CD4-positive, alpha-beta T cell treated with Interleukin-17A for 4 hours (primary cell): ENCODE results near the gene APOB.

Source experiments
- DNase-seq: peaks from one replicate; pipeline ENCODE4 v3.0.0-alpha.2; 2020; ENCODE audit warnings: mixed read lengths

Gene APOB

DNA sequence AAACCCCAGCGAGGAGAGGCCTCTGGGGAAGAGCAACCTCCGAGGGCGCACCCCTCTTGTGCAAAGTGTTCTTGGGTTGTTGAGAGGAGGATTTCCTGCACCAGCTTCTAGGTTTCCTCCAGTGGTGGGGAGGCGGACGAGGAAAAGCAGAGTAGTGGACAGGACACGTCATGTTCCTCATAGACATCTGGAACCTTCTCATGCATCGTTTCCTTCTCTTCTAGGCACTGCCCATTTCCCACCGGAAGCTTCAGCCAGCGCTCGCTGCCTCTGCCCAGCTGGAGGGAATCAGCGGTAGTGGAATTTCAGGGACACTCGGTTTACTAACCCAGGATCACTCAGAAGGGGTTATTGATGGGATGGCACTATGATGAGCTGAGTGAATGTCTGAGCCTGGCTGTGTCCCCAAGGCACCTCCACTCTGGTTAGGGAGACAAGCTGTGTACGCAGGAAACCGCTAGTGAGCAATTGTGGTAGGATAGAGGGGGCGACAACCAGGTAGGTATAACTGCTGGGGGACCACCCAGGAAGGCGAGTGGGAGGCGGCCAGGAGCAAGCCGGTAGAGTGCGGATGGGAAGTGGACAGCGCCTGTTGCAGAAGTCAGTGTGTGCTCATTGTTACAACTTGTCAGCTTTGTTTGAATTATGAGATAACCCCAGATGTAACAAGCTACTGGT, 960 bp upstream of the APOB start:
- DNase-seq, result no peak

DNA sequence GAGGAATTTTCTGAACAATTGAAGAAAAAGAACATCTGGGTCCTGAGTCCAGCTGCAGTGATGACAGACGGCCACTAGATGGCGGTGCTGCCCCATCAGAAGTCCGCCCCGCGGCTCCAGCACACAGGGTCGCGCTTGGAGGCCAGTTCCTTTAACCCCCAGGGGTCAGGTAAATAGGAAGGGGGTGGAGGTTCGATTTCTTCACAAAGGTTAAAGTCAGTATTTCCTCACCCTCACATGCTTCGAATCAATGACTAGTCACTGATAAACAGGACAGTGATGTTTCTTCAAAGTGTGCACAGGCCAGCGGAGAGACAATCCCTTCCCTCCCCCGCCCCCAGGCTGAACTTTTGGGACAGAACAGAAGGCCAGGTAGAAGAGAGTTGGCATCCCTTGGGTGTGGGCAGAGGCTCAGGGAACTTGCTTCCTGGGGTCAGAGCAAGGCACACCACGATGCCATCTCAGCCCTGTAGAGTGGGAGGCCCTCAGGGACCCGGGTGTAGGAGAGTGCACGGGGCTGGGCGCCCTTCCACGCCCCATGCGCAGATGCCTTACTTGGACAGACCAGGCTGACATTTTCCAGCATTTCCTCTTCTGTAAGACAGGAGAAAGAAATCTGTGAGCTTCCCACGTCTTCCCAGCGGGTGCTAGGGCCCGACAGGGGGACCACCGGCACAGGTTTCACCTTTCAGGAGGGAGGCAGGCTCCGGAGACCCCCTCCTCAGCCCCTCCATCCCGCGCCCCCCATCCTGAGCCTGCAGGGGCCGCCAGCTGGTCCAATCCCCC, 722 bp downstream of the APOB start:
- peak; percentile 65 for DNase-seq

DNA sequence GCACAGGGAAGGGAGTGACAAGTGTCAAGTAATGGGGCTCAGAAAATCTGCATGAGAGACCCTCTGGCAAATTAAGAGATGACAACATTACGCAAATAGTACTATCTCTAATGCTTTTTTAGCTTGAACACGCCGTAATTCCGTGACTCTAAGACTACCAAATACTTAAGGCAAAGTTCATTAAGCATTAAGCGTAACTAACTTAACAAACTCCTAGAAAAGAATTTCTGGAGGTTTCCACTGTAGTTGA, 1.2 kb downstream of the APOB start:
- no peak for DNase-seq

DNA sequence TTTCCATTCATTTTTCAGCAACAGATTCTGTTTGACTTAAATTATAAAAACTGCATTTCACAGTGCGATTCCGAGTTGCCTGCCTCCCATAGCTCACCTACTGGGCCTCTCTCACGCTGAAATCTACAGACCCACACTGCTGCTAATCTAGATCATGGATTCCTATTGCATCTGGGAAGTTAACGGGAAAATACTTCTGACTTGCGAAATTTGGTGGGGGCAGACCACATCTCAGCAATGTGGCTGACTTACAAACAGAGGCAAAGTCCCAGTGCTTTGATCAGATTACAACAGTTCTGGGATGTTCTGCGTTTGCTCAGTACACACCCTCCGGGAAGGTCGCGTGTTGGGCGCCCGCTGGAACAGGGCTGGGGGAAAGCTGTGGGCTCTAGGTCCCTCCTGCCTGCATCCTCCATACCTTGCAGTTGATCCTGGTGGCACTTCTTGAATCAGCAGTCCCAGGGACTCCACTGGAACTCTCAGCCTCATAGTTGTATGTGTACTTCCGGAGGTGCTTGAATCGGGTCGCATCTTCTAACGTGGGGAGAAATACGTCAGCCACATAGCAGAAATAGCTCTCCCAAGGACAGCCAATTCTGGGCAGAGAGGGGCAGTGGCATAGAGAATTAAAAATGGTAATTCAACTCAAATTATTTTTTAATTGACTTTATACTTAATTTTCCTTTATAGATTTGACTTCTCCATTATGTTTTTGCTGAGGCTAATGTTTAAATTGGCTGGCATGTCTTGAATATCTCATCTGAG, 1.7 kb downstream of the APOB start:
- DNase-seq, result no peak

DNA sequence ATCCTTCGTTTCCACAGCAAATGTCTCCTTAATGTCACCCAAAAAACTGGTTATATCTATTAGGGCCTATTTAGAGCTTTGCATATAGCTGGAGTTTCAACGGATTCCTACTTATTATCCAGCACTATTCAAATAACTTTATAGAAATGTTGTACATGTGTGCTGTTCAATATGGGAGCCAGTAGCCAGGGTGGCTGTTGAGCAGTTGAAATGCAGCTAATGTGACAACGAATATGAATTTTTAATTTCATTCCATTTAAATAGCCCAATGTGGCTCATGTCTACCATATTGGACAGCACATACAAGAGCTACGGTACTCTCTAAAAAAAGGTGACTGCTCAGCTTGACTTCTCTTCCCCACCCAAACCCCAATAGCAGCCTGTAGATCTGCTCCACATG, 2.4 kb downstream of the APOB start:
- DNase-seq, result no peak

DNA sequence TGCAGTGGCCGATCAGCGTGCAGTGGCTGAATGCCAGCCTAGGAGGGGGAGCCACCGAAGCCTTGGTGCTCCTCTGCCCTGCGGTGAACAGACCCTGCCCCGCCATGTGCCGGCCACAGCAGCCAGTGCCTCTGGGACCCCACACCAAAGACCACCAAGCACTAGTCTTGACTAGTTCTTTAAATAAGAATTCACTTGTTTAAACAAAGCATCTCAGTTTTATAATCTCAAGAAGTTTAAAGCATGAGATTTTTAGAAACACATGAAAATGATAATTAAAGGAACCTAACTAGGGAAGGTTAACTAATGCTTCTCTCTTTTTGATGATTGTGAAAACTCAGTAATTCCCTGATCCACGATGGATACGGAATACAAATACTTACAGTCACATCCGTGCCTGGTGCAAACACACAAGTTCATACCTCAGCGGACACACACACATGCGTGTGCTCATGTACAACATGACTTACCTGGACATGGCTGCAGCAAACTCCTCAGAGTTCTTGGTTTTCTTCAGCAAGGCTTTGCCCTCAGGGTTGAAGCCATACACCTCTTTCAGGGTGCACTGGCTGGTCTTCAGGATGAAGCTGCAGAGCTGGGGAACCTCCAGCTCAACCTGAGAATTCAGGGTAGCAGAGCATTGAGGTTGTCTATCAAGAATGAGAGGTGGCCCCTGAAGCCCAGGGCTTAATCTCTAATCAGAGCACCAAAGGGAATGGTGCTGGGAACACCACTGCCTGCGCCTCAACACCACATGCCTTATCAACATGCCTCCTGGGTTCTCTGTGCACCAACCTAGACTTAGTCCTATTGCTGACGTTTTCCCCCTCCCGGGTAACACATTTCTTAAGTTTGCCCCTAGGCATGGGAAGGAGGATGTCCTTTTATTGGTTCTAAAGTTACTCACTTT, 3.1 kb downstream of the APOB start:
- no peak for DNase-seq

DNA sequence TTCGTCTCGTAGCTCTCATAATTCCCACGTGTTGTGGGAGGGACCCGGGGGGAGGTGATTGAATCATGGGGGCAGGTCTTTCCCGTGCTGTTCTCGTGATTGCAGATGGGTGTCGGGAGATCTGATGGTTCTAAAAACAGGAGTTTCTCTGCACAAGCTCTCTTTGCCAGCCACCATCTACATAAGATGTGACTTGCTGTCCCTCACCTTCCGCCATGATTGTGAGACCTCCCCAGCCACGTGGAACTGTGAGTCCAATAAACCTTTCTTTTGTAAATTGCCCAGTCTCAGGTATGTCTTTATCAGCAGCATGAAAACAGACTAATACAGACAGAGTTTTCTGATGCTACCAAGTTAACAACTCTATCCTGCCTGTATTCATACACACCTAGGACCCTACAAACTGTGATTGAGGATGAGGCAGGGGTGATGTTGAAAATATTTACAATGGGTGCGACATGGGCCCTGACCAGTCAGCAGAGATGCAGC, 3.9 kb downstream of the APOB start:
- DNase-seq, result no peak

DNA sequence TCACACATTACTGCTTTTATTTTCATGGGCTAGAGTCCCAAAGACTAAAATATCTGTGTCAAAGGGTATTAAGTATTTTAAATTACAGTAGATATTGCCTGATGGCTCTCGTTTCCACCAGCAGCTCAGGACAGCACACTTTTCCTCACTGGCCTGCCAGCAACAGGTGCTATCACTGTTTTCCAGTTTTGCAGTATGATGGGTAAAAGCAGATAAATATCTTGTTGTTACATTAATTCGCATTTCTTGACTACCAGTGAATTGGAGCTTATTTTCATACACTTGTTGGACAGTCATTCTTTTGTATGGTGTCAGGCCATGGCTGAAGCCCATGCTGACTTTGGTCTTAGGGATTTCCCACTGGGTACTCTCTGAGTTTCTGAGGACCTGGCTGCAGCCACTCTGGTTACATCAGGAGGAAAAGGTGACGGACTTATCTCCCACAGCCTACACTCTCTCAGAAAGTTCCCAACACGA, 4.8 kb downstream of the APOB start:
- DNase-seq, result no peak

DNA sequence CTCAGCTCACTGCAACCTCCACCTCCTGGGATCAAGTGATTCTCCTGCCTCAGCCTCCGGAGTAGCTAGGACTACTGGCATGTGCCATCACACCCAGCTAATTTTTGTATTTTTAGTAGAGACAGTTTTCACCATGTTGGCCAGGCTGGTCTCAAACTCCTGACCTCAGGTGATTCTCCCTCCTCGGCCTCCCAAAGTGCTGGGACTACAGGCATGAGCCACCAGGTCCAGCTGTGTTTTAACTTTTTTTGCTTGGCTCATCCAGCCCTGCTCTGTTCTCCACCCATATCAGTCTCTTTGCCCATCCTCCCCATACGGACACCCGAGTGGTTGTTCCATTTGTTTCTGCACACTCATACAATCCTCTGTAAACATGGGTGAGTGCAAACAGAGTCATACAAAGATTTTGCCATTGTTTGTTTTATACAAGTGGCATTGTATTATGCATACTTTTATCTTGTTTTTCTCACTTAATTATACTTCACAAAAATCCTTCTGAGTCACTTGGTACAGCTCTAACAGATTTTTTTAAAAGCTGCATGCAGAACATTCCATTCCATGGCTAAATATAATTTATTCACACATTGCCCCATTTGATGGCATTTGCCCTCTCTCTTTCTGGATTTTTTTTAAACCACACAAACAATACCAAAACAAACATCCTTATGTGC, 5.3 kb downstream of the APOB start:
- no peak for DNase-seq

DNA sequence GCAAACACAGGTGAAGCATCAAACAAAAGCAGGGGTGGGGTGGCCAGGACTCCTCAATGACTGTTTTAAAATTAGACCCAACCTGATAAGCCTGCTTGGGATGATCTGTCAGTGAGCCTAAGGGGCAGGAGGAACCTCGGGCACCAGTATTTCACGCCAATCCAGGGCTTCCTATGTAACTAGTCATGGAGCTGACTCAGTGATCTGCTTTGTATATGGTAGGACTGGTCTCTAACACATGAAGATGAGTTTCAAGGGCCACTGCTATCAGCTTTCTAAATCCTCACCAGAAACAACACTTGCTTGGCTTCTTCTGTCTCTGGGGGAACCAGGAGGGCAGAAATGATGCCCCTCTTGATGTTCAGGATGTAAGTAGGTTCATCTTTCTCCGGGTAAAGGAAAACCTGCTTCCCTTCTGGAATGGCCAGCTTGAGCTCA, 6.2 kb downstream of the APOB start:
- DNase-seq, result no peak

DNA sequence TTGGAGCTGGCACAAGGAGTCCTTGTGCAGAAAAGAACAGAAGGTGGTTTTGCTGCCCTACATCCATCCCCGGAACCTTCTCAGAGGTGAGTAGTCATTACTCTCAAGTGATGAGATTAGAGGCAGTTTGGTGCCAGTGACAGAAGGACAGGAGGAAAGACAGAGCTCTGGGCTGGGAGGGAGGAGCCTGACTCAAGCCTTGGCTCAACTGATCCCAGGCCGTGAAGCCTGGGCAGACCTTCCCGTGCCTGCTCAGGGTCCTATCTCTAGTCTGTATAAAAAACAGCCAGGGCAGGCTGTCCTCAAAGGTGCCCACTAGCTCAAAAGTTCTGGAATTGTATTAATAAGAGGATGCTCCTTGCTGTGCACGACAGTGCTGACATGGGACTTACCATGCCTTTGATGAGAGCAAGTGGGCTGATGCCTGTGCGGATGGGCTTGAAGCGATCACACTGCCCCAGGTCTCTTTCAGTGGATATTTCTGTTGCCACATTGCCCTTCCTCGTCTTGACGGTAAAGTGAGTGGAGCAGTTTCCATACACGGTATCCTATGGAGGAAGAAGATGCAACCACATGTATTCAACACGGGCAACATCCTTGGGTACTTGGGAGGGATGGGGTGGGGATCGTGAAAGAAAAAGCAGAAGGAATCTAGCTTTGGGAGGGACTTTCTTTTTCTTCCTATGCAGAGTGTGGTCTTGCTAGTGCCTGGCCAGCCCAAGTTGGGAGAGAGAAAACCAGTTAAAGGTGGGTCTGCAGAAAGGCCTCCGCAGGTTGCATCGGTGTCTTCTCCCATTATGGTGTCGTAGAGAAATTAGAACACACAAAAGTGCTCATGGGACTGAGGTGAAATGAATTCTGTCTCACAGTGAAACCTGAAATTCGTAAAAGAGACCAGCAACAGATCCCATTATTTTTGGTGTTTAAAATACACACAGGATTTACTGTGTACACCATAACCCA, 6.9 kb downstream of the APOB start:
- DNase-seq, result no peak

DNA sequence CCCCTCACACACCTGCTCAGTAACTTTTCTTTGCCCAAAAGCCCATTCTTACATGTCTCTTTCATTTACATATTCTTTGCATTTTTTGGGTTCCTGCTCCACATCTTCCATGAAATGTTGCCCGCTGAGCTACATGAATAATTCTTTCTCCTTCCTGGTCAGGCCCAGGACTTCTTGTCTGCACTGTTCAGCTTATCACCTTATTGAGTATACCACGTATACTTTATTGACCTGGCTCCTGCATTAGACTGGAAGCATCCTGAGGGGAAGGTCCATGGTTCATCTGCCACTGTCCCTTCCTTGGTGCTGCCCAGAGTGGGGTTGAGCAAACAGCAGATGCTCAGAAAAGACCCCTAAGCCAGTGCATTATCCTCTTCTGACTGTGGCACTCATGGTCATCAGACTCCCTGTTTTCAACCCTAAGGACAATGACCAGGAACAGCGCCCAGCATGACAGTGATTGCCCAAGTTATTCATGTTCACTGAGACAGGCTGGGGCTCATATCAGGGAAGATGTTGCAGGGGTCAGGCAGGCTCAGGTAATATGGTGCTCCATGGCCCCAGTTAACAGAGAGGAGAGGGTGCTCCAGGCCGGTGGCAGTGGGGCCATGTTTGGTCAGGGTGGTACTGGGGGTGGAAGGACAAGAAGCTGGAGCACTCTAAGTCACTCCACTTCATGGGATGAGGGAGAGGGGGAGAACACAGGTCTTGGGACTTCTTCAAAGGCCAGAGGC, 7.7 kb downstream of the APOB start:
- no peak for DNase-seq

DNA sequence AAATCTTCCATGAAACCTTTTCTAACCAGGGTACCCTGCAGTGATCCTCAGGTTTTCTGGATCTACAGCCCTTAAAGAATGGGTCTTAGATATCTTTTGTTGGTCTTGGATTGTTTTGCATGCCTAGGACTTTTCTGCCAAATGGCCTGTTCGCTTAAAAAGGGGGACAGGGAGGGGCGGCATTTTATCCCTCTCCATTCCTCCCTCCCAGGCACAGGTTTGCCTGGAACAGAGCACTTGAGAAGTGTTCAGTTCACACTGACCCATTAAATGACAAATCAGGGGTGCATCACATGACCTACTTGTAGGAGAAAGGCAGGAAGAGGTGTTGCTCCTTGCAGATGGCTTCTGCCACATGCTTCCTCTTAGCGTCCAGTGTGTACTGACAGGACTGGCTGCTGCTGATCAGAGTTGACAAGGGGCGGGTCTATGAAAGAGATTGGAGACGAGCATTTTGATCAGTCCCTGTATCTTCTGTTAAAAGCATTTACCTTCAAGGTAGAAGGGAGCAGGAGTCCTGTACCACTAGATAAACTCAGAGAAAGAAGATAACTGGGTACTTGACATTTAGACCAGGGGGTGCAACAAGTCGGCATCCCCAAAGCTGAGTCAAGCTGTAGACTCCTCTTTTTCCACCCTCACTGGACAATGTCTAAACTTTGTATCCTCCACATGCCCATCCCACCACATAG, 8.4 kb downstream of the APOB start:
- DNase-seq, result no peak

DNA sequence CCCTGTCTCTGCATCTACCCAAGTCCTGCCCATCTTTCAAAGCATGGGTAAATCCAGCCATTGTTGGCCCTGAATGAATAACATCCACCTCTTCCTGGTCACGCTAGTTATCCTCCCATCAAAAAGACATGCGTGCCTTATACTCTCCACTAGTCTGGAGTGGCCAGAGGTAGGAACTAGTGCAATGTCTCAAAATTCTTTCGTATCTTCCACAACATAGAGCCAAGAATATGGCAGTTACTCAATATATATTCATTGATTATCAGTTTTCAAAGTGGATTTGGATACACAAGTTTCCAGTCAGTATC, 8.9 kb downstream of the APOB start:
- DNase-seq, result no peak

DNA sequence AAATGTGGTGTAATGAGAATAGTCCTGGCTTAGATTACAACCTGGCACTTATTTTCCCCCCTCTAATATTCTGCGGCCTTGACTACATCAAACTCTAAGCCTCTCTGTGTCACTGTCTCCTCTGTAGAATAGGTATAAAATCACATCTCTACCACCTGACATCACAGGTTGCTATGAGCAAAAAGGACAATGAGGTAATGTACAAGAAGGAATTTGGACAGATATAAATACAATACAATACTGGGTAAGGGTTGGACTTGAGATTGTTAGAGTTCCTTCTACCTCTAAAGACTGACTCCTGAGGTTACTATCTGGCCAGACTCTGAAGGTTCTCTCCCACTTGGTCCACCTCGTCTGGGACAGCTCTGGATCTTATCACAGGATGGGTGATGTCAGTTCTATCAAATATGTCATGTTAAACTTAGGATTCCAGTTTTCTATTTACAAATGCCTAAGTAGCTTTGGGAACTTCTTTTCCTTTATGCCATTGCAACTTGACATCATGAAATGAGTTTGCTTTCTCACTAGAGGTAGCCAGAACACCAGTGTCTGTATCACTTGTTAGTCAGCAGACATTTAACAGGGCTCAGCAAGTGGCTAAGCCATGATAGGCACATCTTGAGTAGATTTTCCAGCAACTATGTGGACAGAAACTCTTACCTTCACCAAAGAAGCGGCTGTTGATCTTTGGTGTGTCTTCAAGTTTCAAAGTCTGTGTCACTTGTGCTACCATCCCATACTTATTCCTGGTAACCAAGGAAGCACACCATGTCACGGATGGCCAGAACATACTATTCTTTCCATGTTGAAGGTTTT, 9.5 kb downstream of the APOB start:
- DNase-seq, result no peak

DNA sequence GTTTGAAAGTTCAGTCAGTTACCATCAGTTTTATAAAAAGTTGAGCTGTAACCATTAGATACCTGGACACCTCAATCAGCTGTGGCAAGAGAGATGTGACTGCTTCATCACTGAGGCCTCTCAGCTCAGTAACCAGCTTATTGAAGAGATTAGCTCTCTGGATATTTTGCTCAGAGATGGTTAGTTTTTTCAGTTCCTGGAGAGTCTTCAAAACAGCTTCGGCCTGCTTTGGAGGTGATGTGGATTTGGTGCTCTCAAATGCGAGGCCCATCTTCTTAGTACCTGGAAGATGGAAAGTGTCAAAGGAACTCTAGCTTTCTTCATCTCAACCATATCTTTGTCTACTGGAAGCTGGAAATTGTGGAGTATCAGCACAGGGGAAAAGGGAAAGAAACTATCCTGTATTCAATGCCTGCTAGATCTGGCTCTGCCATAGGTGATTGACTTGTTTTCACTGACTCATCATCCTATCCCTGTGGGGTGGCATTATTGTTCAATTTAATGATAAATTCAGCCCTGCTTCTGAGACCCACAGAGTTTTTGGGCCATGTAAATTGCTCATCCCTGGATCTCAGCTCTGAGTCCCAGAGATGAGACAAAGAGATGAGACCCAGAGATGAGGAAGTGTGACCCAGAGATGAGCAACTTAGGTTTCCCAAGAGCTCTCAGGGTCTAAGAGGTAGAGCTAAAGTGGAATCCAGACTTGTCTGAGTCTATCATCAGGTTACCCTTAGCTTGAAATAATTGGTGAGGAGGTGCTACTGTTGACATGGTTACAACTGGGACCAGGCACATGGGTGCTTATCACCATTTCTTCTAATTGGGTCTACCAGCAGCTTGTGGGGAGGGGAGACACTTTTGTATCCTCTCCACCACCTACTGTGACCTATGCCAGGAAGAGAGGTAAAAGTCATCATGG, 10.4 kb downstream of the APOB start:
- no peak for DNase-seq

DNA sequence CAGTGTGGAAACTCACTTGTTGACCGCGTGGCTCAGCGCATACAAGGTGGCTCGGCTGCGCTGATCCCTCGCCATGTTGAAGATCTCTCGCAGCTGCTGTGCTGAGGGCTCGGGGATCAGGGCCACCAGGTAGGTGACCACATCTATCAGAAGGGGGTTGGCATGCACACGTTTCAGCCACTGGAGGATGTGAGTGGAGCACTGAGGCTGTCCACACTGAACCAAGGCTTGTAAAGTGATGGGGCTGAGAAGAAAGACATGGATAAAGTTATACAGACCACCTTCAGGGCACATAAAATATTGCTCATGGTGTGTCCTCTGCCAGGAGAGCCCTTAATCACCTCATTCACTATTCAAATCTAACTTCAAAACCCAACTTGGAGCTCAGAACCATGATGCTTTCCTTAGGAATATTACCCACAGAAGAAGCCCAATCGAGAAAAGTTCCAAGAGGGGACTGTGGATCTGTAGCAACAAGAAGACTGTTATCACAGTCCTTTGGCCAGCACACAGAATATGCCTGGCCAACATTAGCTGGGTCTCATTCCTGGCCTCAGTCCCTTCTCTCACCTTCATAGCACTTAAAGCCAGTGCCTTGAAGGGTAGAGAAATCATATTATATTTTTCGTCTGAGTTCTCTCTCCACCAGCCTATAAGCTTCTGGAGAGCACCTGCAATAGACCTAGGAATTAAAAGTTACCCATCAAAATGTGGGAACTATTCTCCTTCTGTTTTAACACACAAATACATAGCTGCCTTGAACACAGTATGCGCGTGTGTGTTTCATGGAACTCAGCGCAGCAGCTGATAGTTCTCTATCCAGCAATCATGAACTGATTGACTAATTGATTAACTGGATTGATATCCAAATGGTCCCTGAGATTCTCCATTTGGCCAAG, 11.3 kb downstream of the APOB start:
- no peak for DNase-seq
